ENCODE measurements around the gene CCNI2.

CCNI2 gene

GRCh38 chr5:132764671-132765238 is 17.5 kb downstream of the CCNI2 start:
- in situ Hi-C loops (cut with MboI; ENCODE audit: low pct_unique_long_range_greater_than_20kb, low sequenced_read_pairs, unreplicated experiment), result no loop called here
- no peak for DNase-seq (ENCODE audit: low spot score)
- TF ChIP-seq, protein P1, sequence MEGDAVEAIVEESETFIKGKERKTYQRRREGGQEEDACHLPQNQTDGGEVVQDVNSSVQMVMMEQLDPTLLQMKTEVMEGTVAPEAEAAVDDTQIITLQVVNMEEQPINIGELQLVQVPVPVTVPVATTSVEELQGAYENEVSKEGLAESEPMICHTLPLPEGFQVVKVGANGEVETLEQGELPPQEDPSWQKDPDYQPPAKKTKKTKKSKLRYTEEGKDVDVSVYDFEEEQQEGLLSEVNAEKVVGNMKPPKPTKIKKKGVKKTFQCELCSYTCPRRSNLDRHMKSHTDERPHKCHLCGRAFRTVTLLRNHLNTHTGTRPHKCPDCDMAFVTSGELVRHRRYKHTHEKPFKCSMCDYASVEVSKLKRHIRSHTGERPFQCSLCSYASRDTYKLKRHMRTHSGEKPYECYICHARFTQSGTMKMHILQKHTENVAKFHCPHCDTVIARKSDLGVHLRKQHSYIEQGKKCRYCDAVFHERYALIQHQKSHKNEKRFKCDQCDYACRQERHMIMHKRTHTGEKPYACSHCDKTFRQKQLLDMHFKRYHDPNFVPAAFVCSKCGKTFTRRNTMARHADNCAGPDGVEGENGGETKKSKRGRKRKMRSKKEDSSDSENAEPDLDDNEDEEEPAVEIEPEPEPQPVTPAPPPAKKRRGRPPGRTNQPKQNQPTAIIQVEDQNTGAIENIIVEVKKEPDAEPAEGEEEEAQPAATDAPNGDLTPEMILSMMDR (IDR thresholded peaks at IDR 0.05; ENCODE audit: extremely low read depth, insufficient read depth, missing control alignments), result no peak

DNA sequence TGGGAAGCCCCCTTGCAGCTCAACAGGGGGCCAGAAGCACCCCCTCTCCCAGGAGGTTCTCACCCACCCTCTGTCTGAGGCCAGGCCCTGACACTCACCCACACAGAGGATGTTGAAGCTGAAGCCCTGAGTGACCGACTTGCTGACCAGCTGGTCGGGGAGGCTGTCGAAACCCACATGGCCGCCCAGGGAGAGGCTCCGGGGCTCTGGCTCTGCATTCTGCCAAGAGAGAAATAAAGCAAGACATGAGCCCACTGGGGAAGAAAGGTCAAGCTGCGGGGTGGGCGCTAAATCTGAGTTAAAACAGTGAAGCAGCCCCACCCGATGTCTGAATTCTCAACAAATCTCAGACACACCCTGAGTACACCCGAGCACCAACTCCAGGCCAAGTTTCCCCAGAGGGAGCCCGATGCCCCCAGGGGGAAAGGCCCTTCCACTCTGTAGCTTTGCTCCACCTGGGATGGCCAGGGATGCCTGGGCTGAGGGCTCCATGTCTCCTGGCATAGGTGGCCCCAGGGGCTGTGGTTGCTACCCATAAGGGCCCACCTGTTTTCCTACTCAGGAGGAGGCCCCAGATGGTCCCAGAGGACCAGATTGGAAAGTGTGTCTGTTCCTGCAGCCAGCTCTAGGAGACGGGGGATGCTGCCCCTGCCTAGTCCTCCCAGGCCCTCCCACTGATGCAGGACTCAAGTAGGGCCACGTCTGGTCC is 18.2 kb downstream of the CCNI2 start:
- no peak for DNase-seq (ENCODE audit: low spot score)
- in situ Hi-C loops (cut with MboI; ENCODE audit: low pct_unique_long_range_greater_than_20kb, low sequenced_read_pairs, unreplicated experiment), result no loop called here
- TF ChIP-seq, protein P1 (IDR thresholded peaks at IDR 0.05; ENCODE audit: extremely low read depth, insufficient read depth, missing control alignments), result no peak

DNA sequence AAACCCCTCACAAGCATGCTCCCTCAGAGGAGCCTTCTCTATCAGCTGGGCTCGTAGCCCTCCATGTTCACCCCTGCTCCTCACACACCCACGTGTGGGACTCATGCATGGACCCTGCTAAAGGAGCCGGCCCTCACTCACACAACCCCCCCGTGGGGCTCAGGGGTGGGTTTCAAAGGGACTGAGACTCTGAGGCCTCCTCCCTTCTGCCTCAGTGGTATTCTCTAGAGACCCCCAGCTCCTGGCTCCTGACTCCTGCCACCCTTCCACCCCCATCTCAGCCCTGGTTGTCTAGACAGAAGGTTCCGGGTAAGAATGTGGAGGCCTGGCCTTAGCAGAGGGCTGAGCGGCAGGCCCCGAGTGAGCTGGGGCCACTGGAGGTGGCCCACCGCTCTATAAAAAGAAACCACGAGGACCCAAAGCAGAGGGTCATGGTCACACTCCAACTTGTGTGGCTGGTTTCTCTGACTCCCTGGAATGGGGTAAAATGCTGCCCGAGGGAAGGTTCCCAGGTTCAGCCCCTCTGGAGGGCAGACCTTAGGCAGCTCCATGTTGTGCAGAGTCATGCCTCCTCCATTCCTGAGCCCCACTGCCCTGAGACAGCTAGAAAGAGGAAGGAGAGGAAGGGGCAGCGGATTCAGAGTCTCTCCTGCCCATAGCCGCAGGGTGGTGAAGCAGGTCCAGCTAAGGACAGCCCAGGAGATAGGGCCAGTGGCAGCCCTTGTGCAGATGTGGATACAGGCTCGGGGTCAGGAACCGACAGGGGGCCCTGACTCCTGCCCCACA is 19.0 kb downstream of the CCNI2 start:
- no peak for DNase-seq (ENCODE audit: low spot score)
- in situ Hi-C loops (cut with MboI; ENCODE audit: low pct_unique_long_range_greater_than_20kb, low sequenced_read_pairs, unreplicated experiment), result no loop called here
- TF ChIP-seq, protein P1 (IDR thresholded peaks at IDR 0.05; ENCODE audit: extremely low read depth, insufficient read depth, missing control alignments), result no peak

GRCh38 chr5:132766806-132767055 is 19.5 kb downstream of the CCNI2 start:
- no peak for DNase-seq (ENCODE audit: low spot score)
- in situ Hi-C loops (cut with MboI; ENCODE audit: low pct_unique_long_range_greater_than_20kb, low sequenced_read_pairs, unreplicated experiment), result no loop called here
- TF ChIP-seq, protein P1 (IDR thresholded peaks at IDR 0.05; ENCODE audit: extremely low read depth, insufficient read depth, missing control alignments), result no peak

- in situ Hi-C loops (cut with MboI; ENCODE audit: low pct_unique_long_range_greater_than_20kb, low sequenced_read_pairs, unreplicated experiment), result no loop called here
- no peak for DNase-seq (ENCODE audit: low spot score)
- TF ChIP-seq, protein P1 (IDR thresholded peaks at IDR 0.05; ENCODE audit: extremely low read depth, insufficient read depth, missing control alignments), result no peak
Observed at GRCh38 chr5:132767150-132767549, 19.9 kb downstream of the CCNI2 start.

DNA sequence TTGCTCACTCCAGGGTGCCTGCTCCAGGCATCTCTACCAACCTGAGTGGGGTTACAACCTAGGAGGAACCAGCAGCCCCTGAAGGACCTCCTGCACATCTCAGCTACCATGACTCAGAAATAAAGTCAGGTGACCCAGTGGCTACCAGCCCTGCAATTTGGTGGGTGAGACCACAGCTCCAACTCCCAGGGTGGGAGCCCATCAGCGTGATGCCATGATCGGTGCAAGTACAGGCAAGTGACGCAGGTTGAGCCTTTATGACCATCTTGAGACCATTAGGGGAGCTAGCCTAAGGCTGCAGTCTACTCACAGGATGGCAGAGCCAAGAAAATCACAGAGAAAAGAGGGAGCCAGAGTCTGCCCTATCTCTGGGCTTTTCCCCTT is 21.3 kb downstream of the CCNI2 start:
- TF ChIP-seq, protein P1 (IDR thresholded peaks at IDR 0.05; ENCODE audit: extremely low read depth, insufficient read depth, missing control alignments), result no peak
- in situ Hi-C loops (cut with MboI; ENCODE audit: low pct_unique_long_range_greater_than_20kb, low sequenced_read_pairs, unreplicated experiment), result no loop called here
- no peak for DNase-seq (ENCODE audit: low spot score)
